Fibroblast of pulmonary artery (primary cell): ENCODE measurements around the gene GSE1.

Source experiments
- DNase-seq: peaks from one replicate; pipeline ENCODE4 v3.0.0-alpha.2; 2010; ENCODE audit warnings: low read depth
- H3K4me3 ChIP-seq: replicated peaks from 2 replicates; pipeline ENCODE4 v1.5.1; 2011; ENCODE audit warnings: low read depth, mild to moderate bottlenecking, control low read depth, low read length, moderate library complexity
- TF ChIP-seq, protein P1 (sequence below): IDR thresholded peaks from 2 replicates; pipeline ENCODE4 v1.5.1; 2011; ENCODE audit warnings: mild to moderate bottlenecking, control low read depth, low read length, inconsistent platforms; ENCODE audit errors: missing control alignments

Gene GSE1

DNA sequence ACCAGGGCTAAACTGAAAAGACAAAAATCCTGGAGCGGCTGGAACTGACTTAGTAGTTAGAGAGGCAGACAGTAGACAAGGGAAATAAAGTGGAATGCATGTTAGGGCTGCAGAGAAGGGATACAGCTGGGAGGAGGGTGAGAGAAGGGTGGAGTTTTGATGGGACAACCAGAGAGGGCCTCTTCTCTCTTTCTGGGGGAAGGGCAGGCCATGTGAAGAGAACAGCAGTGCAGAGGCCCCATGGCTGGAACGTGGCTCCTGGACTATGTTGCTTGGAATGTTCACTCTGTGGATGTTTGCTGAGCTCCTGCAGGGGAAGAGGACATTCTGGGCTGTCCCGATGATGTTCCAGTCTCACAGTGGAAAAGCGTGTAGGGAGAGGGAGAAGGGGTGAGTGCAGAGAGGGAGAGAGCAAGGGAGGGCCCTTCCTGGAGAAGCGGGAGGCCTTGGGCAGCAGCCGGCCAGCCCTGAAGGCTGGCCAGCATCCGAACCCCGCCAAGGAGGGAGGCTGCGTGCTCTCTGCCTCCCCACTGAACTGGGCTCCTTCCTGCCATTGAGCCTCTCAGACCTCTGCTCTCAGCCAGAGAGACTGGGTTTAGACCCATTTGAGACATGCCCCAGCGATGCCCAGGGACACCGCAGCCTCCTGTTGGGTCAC lies 33.1 kb upstream of the GSE1 start:
- no peak for DNase-seq
- TF ChIP-seq, protein P1, sequence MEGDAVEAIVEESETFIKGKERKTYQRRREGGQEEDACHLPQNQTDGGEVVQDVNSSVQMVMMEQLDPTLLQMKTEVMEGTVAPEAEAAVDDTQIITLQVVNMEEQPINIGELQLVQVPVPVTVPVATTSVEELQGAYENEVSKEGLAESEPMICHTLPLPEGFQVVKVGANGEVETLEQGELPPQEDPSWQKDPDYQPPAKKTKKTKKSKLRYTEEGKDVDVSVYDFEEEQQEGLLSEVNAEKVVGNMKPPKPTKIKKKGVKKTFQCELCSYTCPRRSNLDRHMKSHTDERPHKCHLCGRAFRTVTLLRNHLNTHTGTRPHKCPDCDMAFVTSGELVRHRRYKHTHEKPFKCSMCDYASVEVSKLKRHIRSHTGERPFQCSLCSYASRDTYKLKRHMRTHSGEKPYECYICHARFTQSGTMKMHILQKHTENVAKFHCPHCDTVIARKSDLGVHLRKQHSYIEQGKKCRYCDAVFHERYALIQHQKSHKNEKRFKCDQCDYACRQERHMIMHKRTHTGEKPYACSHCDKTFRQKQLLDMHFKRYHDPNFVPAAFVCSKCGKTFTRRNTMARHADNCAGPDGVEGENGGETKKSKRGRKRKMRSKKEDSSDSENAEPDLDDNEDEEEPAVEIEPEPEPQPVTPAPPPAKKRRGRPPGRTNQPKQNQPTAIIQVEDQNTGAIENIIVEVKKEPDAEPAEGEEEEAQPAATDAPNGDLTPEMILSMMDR, result no peak
- no peak overlapping the region for H3K4me3 ChIP-seq

DNA sequence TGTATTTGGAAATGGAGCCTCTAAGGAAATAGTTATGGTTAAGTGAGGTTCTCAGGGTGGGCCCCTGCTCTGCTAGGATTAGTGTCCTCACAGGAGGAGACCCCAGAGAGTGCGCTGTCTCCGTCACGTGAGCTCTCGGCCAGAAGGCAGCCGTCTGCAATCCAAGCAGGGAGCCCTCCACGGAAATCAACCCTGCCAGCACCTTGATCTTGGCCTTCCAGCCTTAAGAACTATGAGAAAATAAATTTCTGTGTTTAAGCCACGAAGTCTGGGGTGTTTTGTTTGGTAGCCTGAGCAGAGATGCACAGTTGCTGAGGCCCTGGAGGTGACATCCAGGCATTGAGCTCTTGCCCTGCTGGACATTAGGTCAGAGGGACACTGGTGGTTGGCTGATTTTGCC lies 32.4 kb upstream of the GSE1 start:
- DNase-seq, result no peak
- TF ChIP-seq, protein P1, result no peak
- no peak overlapping the region for H3K4me3 ChIP-seq

- no peak for DNase-seq
Observed at GRCh38 chr16:85582229-85582991, 30.7 kb upstream of the GSE1 start.

DNA sequence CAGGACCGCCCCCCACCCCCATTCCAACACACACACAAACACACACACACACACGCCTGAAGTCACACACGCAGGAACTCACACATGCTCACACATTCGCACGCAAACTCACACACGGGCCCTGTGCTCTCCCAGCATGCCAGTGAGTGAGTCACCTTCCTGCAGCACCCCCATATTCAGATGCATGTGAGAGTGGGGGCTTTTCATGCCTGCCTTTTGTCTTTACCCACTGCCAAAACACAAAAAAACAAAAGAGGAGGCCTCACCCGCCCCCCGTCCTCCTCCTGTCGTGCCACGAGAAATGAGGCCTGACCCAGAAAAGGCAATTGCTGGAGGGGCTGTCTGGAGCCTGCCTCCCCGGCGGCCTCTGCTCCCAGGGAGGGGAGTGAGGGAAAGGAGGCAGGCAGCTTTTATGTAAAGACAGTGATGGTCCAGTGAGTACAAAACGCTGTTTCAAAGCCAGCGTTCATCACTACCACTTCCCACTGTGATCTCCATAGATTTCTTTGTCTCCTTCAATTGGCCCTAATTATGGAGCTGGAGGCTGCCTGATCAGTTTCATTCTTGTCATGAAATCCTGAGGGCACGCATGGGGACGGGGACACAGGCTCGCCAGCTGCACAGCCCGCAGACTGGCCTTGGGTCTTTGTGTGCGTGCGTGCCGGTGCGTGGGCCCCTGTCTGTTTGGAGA lies 29.5 kb upstream of the GSE1 start:
- H3K4me3 ChIP-seq, result no peak overlapping the region
- peak; percentile 69 for DNase-seq
- TF ChIP-seq, protein P1, result no peak

More at GRCh38 chr16:85582229-85582991, 30.7 kb upstream of the GSE1 start:
- H3K4me3 ChIP-seq, result no peak overlapping the region
- TF ChIP-seq, protein P1, result no peak

GRCh38 chr16:85584267-85584666 lies 28.9 kb upstream of the GSE1 start:
- TF ChIP-seq, protein P1, result no peak
- no peak overlapping the region for H3K4me3 ChIP-seq

DNA sequence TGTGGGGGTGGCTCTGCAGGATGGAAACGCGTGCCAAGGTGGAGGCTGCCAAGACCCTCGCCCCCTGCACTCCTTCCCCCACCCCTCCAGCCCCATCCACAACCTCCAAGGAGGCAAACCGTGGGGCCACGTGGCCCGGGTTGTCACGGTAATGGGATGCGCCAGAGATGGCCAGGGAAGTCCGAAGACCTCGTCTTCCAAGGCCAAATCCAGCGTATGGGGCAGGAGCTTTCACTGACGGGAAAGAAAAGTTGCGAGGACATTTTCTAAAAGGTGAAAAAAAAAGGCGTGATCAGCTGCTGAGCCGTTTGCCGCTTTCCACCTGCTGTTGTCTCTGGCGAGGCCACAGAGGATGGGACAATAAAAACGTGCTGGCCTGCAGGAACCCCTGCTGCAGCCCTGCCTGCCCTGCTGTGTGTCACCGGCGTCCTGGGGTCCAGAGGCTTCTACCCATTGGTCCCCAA lies 28.3 kb upstream of the GSE1 start:
- TF ChIP-seq, protein P1, result no peak
- DNase-seq, result no peak
- H3K4me3 ChIP-seq, result no peak overlapping the region

More at GRCh38 chr16:85584267-85584666, 28.9 kb upstream of the GSE1 start:
- DNase-seq, result no peak
